H1 (cell line): ENCODE data around the gene ZBED4. TPM values are rescaled to one million over a fixed set of nuclear protein-coding genes. Genes with fewer than 3 reads are reported as not detected.

Source experiments
- CTCF ChIA-PET: fragments of 300-600 bp; sonication (Branson Sonifier 250); formaldehyde crosslinking; loops from one replicate; lab custom pipeline; 2021; ENCODE audit not compliant: partially characterized antibody; lab: Charles Lee
- POLR2A ChIA-PET: fragments of 300-600 bp; sonication (Branson Sonifier 250); formaldehyde crosslinking; loops from one replicate; lab custom pipeline; 2021; ENCODE audit warnings: inconsistent platforms; ENCODE audit not compliant: partially characterized antibody; lab: Charles Lee
- DNase-seq, 2 experiments: peaks; one replicate each; pipeline versions ENCODE4 v3.0.0 to v3.0.0-alpha.2; 2010 to 2022; ENCODE audit warnings: low spot score in 2 of 2, low read depth in 1 of 2, mixed read lengths in 1 of 2
- FAIRE-seq: peaks from 2 replicates; lab custom pipeline; 2011; peaks lifted over from hg19 to GRCh38; lab: Jason Lieb, UNC
- H2AFZ ChIP-seq: 2 replicates; pipeline ENCODE4 v1.8.1; 2012; ENCODE audit warnings: low read length, inconsistent platforms
- H2AK5ac ChIP-seq: 2 replicates; pipeline ENCODE4 v1.6.1; 2013; ENCODE audit warnings: low read depth, low read length
- H2BK120ac ChIP-seq: replicated peaks from 2 replicates; pipeline ENCODE3; 2013; ENCODE audit warnings: low read depth, low read length, inconsistent platforms
- H2BK12ac ChIP-seq: 2 replicates; pipeline ENCODE4 v1.6.1; 2013; ENCODE audit warnings: low read depth, low read length
- H2BK15ac ChIP-seq: 2 replicates; pipeline ENCODE4 v1.6.1; 2013; ENCODE audit warnings: low read length
- H2BK20ac ChIP-seq: 2 replicates; pipeline ENCODE4 v1.6.1; 2013; ENCODE audit warnings: low read length
- H2BK5ac ChIP-seq: 2 replicates; pipeline ENCODE4 v1.6.1; 2013; ENCODE audit warnings: low read depth, low read length
- H3K14ac ChIP-seq: 2 replicates; pipeline ENCODE4 v1.6.1; 2013; ENCODE audit warnings: inconsistent platforms; ENCODE audit not compliant: insufficient read length
- H3K18ac ChIP-seq: 2 replicates; pipeline ENCODE4 v1.6.1; 2013; ENCODE audit warnings: low read length; ENCODE audit errors: extremely low read depth
- H3K23ac ChIP-seq: 2 replicates; pipeline ENCODE4 v1.6.1; 2013; ENCODE audit warnings: inconsistent platforms; ENCODE audit not compliant: insufficient read length
- H3K23me2 ChIP-seq: 2 replicates; pipeline ENCODE4 v1.6.1; 2013; ENCODE audit warnings: low read depth, low read length
- H3K27ac ChIP-seq: 2 replicates; pipeline ENCODE4 v1.6.1; 2011; ENCODE audit warnings: low read depth, low read length, inconsistent platforms
- H3K27me3 ChIP-seq, 4 experiments: replicated peaks in 1 of 4; 1 replicate in 1 of 4; 2 replicates in 3 of 4; pipeline versions ENCODE4 v1.6.1 to v1.8.1; 2011 to 2013; ENCODE audit warnings: low read length in 3 of 4, mild to moderate bottlenecking in 3 of 4, inconsistent platforms in 2 of 4, mixed read lengths in 2 of 4, moderate library complexity in 1 of 4; ENCODE audit not compliant: control insufficient read depth in 3 of 4, insufficient read depth in 3 of 4; ENCODE audit errors: extremely low read depth in 1 of 4
- H3K36me3 ChIP-seq, 4 experiments: 2 replicates each; pipeline versions ENCODE4 v1.6.1 to v1.8.1; 2011 to 2013; ENCODE audit warnings: mild to moderate bottlenecking in 4 of 4, low read length in 3 of 4, moderate library complexity in 2 of 4, control low read depth in 1 of 4, inconsistent platforms in 1 of 4; ENCODE audit not compliant: insufficient read depth in 4 of 4, control insufficient read depth in 2 of 4
- H3K4ac ChIP-seq: replicated peaks from 2 replicates; pipeline ENCODE3; 2013; ENCODE audit warnings: low read length, low read depth, mixed read lengths, inconsistent platforms; ENCODE audit not compliant: insufficient read length
- H3K4me1 ChIP-seq, 4 experiments: replicated peaks in 1 of 4; 1 replicate in 1 of 4; 2 replicates in 3 of 4; pipeline versions ENCODE4 v1.6.1 to v1.8.1; 2011 to 2013; ENCODE audit warnings: low read length in 3 of 4, inconsistent platforms in 2 of 4, mixed read lengths in 1 of 4; ENCODE audit not compliant: insufficient read depth in 4 of 4, control insufficient read depth in 3 of 4
- H3K4me2 ChIP-seq, 2 experiments: 2 replicates each; pipeline versions ENCODE4 v1.6.1 to v1.8.1; 2011 to 2013; ENCODE audit warnings: low read depth in 2 of 2, low read length in 2 of 2, control low read depth in 1 of 2, inconsistent platforms in 1 of 2, mild to moderate bottlenecking in 1 of 2; ENCODE audit not compliant: insufficient read depth in 1 of 2
- H3K4me3 ChIP-seq, 4 experiments: fragments of 200-600, 300-600 bp in 1 of 4; sonication (generic), shearing (Covaris generic), sonication (Bioruptor Twin) in 1 of 4; 2 replicates each; pipeline versions ENCODE4 v1.5.1 to v1.8.1; 2011 to 2016; ENCODE audit warnings: low read length in 4 of 4, low read depth in 3 of 4, control low read depth in 2 of 4, inconsistent platforms in 2 of 4, mild to moderate bottlenecking in 2 of 4, mixed read lengths in 1 of 4, moderate library complexity in 1 of 4; ENCODE audit not compliant: insufficient read depth in 2 of 4; ENCODE audit errors: extremely low read depth in 1 of 4
- H3K56ac ChIP-seq: replicated peaks from 2 replicates; pipeline ENCODE3; 2013; ENCODE audit warnings: low read depth, mild to moderate bottlenecking, mixed read lengths, low read length, inconsistent platforms; ENCODE audit not compliant: insufficient read length
- H3K79me1 ChIP-seq: 2 replicates; pipeline ENCODE4 v1.6.1; 2013; ENCODE audit warnings: low read depth, low read length, control low read depth
- H3K79me2 ChIP-seq, 2 experiments: 2 replicates each; pipeline versions ENCODE4 v1.6.1 to v1.8.1; 2012 to 2013; ENCODE audit warnings: low read length in 2 of 2, mild to moderate bottlenecking in 2 of 2, inconsistent platforms in 1 of 2; ENCODE audit not compliant: insufficient read depth in 2 of 2, control insufficient read depth in 1 of 2
- H3K9ac ChIP-seq, 4 experiments: replicated peaks in 1 of 4; 1 replicate in 1 of 4; 2 replicates in 3 of 4; pipeline versions ENCODE4 v1.6.1 to v1.8.1; 2011 to 2013; ENCODE audit warnings: low read depth in 3 of 4, low read length in 3 of 4, control low read depth in 2 of 4, mild to moderate bottlenecking in 2 of 4, moderate library complexity in 2 of 4, inconsistent platforms in 1 of 4; ENCODE audit errors: extremely low read depth in 1 of 4
- H3K9me3 ChIP-seq, 2 experiments: 2 replicates each; pipeline versions ENCODE4 v1.6.1 to v1.8.1; 2012 to 2013; ENCODE audit warnings: mild to moderate bottlenecking in 2 of 2, moderate library complexity in 2 of 2, control low read depth in 1 of 2, inconsistent platforms in 1 of 2, low read depth in 1 of 2, low read length in 1 of 2, mixed read lengths in 1 of 2; ENCODE audit not compliant: insufficient read depth in 2 of 2
- H4K20me1 ChIP-seq, 2 experiments: replicated peaks in 1 of 2; 2 replicates each; pipeline versions ENCODE3 to v1.8.1; 2011 to 2013; ENCODE audit warnings: inconsistent platforms in 2 of 2, low read length in 2 of 2, mild to moderate bottlenecking in 1 of 2; ENCODE audit not compliant: insufficient read depth in 2 of 2, control insufficient read depth in 1 of 2
- H4K5ac ChIP-seq: 2 replicates; pipeline ENCODE4 v1.6.1; 2013; ENCODE audit warnings: low read length, low read depth, mixed read lengths, inconsistent platforms; ENCODE audit not compliant: insufficient read length
- H4K8ac ChIP-seq: 2 replicates; pipeline ENCODE4 v1.8.0; 2013; ENCODE audit warnings: mild to moderate bottlenecking, moderate library complexity, low read length, inconsistent platforms; ENCODE audit not compliant: insufficient read depth; ENCODE audit errors: extremely low read depth
- H4K91ac ChIP-seq: replicated peaks from 2 replicates; pipeline ENCODE3; 2013; ENCODE audit warnings: low read length, mixed read lengths, inconsistent platforms; ENCODE audit not compliant: insufficient read length
- BCL11A ChIP-seq, 2 experiments: IDR thresholded peaks; one replicate each; pipeline ENCODE4 v1.6.1; 2011; ENCODE audit warnings: low read depth in 2 of 2, low read length in 2 of 2, mild to moderate bottlenecking in 2 of 2
- POLR2A ChIP-seq, 2 experiments: IDR thresholded peaks; 1 replicate in 1 of 2; 2 replicates in 1 of 2; pipeline ENCODE4 v1.6.1; 2011; ENCODE audit warnings: low read depth in 2 of 2, low read length in 2 of 2, mild to moderate bottlenecking in 2 of 2; ENCODE audit errors: control extremely low read depth in 1 of 2
- SUZ12 ChIP-seq: fragments of 200-600 bp; sonication (generic); IDR thresholded peaks from 2 replicates; pipeline ENCODE4 v1.6.1; 2012; ENCODE audit warnings: mild to moderate bottlenecking, inconsistent platforms, low read length, moderate library complexity, mixed read lengths
- TAF7 ChIP-seq: optimal IDR thresholded peaks from 2 replicates; pipeline ENCODE3; 2011; ENCODE audit warnings: low read depth, mild to moderate bottlenecking, inconsistent platforms, low read length, moderate library complexity, borderline replicate concordance
- WGBS, 2 experiments: shearing (Covaris generic) in 1 of 2; methylation state at CpG; one replicate each; pipeline versions ENCODE4 v1.1.6 to v1.1.7; 2013 to 2015; ENCODE audit warnings: low lambda C conversion rate in 2 of 2, mixed read lengths in 2 of 2, inconsistent platforms in 1 of 2, low coverage in 1 of 2, missing lambda C conversion rate in 1 of 2; ENCODE audit not compliant: insufficient replicate concordance in 2 of 2, insufficient coverage in 1 of 2, insufficient read length in 1 of 2; ENCODE audit errors: extremely low coverage in 1 of 2, missing lambda C conversion rate in 1 of 2; 5-methylcytosine and 5-hydroxymethylcytosine counted together
- polyA plus RNA-seq, 7 experiments: library from polyadenylated mRNA; depleted of rRNA in 3 of 7; stranded (reverse) in 5 of 7; unstranded in 2 of 7; fragments of >200 nt in 5 of 7; fragments of 200-250 nt in 2 of 7; gene quantifications; 1 replicate in 5 of 7; 2 replicates in 1 of 7; 4 replicates in 1 of 7; pipeline versions ENCODE4 v1.2.1 to v1.2.3, GENCODE V29; 2011 to 2013; ENCODE audit warnings: missing spikeins in 2 of 7, mixed read lengths in 2 of 7
- total RNA-seq: library from RNA; stranded (reverse); fragmentation: NEBNext Ultra II Directional; extraction: Animal tissue kit (Norgen Biotek cat#: 25700); gene quantifications from 2 replicates; pipeline ENCODE4 v1.2.1, GENCODE V29; 2021

Gene ZBED4
- total and polyA plus RNA-seq, 2 of the 8 experiments (the other 6 are each of a cell fraction or from before 2014, with no cell fraction given), result 11.0 to 28.3 TPM

DNA sequence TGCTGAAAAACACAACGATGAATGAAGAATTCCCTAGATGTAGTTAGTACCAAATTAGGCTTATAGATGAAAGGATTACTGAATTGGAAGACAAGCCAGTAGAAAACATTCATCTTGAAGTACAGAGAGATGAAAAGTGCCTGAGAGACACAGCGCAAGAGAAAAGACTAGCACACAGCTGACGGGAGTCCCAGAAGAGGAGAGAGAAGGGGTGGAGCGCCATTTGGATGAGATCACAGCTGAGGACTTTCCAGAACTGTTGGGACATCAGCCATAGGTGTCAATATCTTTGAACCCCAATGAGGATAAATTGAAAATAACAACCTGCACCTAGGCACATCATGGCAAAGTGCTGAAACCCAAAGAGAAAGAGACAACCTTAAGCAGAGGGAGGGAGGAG, 39.4 kb downstream of the ZBED4 start:
- H2AFZ ChIP-seq, result no peak overlapping the region
- no peak overlapping the region for H3K4me3 ChIP-seq
- no peaks in the 10 kb centered on the region for H3K23me2 ChIP-seq
- DNase-seq (no peak), FAIRE-seq (no peak)
- 90% methylated on average over 4 of the region's 4 CpGs; no CpG with 5 or more reads in 1 of the 2 experiments for WGBS, 2 experiments
- no peak overlapping the region for H2BK120ac ChIP-seq
- H2BK5ac ChIP-seq, result no peak overlapping the region
- peaks cover 0 to 16% (median 3%) of the 10 kb centered on the region in 4 experiments; a peak in 2 of 8 replicates for H3K36me3 ChIP-seq
- no peak overlapping the region for H4K5ac ChIP-seq
- H3K18ac ChIP-seq, result no peak overlapping the region
- H3K27me3 ChIP-seq, result no peaks in the 10 kb centered on the region
- no peak overlapping the region for H4K91ac ChIP-seq
- no peak overlapping the region for H3K27ac ChIP-seq
- peaks cover 3% of the 10 kb centered on the region; the same call in 1 of the 2 replicates for H3K79me1 ChIP-seq
- H2AK5ac ChIP-seq, result no peak overlapping the region
- no peak overlapping the region for H2BK20ac ChIP-seq
- ChIA-PET CTCF (no interaction called here), POLR2A (interaction anchor here (1.0 kb wide), 2 partner anchors 10 to 13 kb away, joined by 3 to 5 read pairs; no protein-coding TSS in a partner anchor)
- H4K8ac ChIP-seq, result no peak overlapping the region
- no peak overlapping the region for H3K14ac ChIP-seq
- H4K20me1 ChIP-seq, result peaks cover 0 to 3% of the 10 kb centered on the region in 2 experiments
- no peak overlapping the region for H3K23ac ChIP-seq
- H3K79me2 ChIP-seq, result no peaks in the 10 kb centered on the region
- no peak overlapping the region for H3K4me2 ChIP-seq
- H3K9me3 ChIP-seq, result peaks cover 4 to 5% of the 10 kb centered on the region in 2 experiments; a peak in 3 of 4 replicates
- H3K4ac ChIP-seq, result no peak overlapping the region
- no peak overlapping the region for H3K56ac ChIP-seq
- no peak overlapping the region for H2BK12ac ChIP-seq
- no peaks in the 10 kb centered on the region for H3K4me1 ChIP-seq
- no peak overlapping the region for H3K9ac ChIP-seq
- no peak overlapping the region for H2BK15ac ChIP-seq
- TF ChIP-seq SUZ12, result no peak
- no peak for TF ChIP-seq POLR2A (IDR thresholded peaks at IDR 0.05; ENCODE audit: control extremely low read depth in 1 of 2, low read depth in 2 of 2, low read length in 2 of 2)
- TF ChIP-seq TAF7, result no peak
- TF ChIP-seq BCL11A (IDR thresholded peaks at IDR 0.05; ENCODE audit: low read depth in 2 of 2, low read length in 2 of 2), result no peak
